Activated naive CD8-positive, alpha-beta T cell (primary cell): ENCODE data around the gene ALKAL2.
"Not testable (repeated sequence)": the region's sequence is repeated elsewhere in the genome, so short reads cannot be mapped to it uniquely, and the experiment has no call there.

Source experiments
- H3K27ac Mint-ChIP-seq: one replicate; pipeline ENCODE4 v1.8.0; 2021; ENCODE audit warnings: mixed read lengths
- H3K27me3 Mint-ChIP-seq: one replicate; pipeline ENCODE4 v1.8.0; 2021; ENCODE audit warnings: mixed read lengths
- H3K36me3 Mint-ChIP-seq: one replicate; pipeline ENCODE4 v1.8.0; 2021; ENCODE audit warnings: mixed read lengths
- H3K4me1 Mint-ChIP-seq: one replicate; pipeline ENCODE4 v1.8.0; 2021; ENCODE audit warnings: low read depth, mixed read lengths
- H3K4me3 Mint-ChIP-seq: one replicate; pipeline ENCODE4 v1.8.0; 2021; ENCODE audit warnings: mild to moderate bottlenecking, mixed read lengths
- H3K9me3 Mint-ChIP-seq: one replicate; pipeline ENCODE4 v1.8.0; 2021; ENCODE audit warnings: low read depth, mixed read lengths

Gene ALKAL2, protein sequence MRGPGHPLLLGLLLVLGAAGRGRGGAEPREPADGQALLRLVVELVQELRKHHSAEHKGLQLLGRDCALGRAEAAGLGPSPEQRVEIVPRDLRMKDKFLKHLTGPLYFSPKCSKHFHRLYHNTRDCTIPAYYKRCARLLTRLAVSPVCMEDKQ

DNA sequence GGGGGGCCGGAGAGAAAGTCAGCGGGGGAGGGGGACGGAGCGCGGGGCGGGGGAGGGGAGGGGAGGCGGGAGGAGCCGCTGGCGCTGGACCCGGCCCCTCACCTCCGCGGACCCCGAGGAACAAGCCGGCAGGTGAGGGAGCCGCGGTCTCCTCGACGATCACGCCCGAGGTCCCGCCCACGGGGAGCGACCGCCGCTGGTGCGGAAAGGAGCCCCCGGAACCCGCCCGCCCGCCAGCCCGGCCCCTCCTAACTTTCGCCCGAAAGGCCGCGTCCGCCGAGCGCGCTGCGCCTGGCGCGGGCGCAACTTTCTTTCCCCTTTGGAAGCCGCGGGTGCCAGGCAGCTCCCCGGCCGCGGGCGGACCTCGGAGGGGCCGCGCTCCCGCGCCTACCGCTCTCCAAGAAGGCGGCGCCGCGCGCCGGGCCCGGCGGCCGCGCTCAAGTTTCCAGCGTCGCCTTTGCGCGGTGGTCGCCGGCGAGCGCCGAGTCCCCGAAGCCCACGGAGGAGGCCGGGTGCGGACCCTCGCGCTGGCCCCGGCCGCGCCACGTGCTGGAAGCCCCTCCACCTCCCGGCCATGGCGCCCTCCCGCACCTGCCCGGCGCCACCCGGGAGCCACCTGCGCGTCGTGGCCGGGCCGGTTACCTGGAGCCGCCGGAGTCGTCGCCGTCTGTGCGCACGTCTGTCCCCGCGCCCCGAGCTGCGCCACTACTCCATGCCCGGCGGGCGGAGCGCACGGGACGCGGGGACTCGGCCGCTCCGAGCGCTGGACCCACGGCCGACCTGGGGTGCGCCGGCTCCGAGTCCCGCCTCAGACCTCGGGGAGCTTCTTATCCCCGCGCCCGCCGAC, at the start of gene ALKAL2:
ALKAL2 (minus strand) TSS at position 181 of the 847 bp plus-strand sequence. CDS start 256 bp downstream, outside the sequence.
- peaks cover 3% of the 10 kb centered on the region for H3K36me3 Mint-ChIP-seq
- peak within 1 kb of the TSS; percentile 62 for H3K4me3 Mint-ChIP-seq
- no peaks in the 10 kb centered on the region for H3K9me3 Mint-ChIP-seq
- H3K4me1 Mint-ChIP-seq: peaks cover 7% of the 10 kb centered on the region
- no peak within 1 kb of the TSS for H3K27ac Mint-ChIP-seq
- H3K27me3 Mint-ChIP-seq: peaks cover 12% of the 10 kb centered on the region

DNA sequence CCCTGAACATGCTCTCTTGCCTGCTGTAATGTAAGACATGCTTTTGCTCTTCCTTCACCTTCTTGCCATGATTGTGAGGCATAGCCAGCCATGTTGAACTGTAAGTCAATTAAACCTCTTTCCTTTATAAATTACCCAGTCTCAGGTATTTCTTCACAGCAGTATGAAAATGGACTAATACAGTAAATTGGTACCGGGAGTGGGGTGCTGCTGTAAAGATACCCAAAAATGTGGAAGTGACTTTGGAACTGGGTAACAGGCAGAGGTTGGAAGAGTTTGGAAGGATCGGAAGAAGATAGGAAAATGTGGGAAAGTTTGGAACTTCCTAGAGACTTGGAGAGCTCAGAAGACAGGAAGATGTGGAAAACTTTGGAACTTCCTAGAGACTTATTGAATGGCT, 49.1 kb upstream of the ALKAL2 start:
- H3K4me1 Mint-ChIP-seq, H3K36me3 Mint-ChIP-seq, H3K27ac Mint-ChIP-seq, H3K4me3 Mint-ChIP-seq, H3K27me3 Mint-ChIP-seq, H3K9me3 Mint-ChIP-seq: not testable (repeated sequence)

DNA sequence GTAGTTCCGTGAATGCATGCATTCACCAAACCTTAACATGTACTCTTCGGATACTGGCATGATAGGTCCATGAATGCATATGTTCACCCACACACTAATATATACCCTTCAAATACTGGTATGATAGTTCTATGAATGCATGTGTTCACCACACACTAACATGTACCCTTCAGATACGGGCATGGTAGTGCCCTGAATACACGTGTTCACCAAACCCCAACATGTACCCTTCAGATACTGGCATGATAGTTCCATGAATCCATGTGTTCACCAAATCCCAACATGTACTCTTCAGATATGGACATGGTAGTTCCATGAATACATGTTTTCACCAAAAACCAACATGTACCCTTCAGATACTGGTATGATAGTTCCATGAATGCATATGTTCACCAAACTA, 48.5 kb upstream of the ALKAL2 start:
- Mint-ChIP-seq H3K27me3 (peaks cover 6% of the 10 kb centered on the region), H3K9me3 (peaks cover 7% of the 10 kb centered on the region), H3K27ac (no peak overlapping the region), H3K4me1 (no peaks in the 10 kb centered on the region), H3K4me3 (no peak overlapping the region), H3K36me3 (peaks cover 7% of the 10 kb centered on the region)

DNA sequence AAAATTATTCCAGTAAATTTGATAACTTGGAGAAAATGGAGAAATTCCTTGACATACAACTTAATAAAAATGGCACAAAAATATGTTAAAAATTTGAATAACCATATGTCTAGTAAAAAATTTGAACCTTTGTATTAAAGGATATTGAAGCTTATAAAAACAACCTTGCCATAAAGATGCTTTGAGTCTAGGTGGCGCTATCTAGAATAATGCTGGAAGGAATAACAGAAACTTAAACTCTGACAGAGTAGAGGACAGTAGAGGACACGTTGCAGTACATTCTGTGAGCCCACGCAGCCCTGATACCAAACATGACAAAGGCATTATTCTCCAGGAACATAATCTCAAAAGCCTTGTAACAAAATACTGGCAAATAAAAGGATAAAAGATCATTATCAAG, 44.7 kb upstream of the ALKAL2 start:
- H3K4me1 Mint-ChIP-seq: no peaks in the 10 kb centered on the region
- no peak overlapping the region for H3K4me3 Mint-ChIP-seq
- peaks cover 23% of the 10 kb centered on the region for H3K27me3 Mint-ChIP-seq
- H3K27ac Mint-ChIP-seq: no peak overlapping the region
- peaks cover 14% of the 10 kb centered on the region for H3K9me3 Mint-ChIP-seq
- peaks cover 9% of the 10 kb centered on the region for H3K36me3 Mint-ChIP-seq

DNA sequence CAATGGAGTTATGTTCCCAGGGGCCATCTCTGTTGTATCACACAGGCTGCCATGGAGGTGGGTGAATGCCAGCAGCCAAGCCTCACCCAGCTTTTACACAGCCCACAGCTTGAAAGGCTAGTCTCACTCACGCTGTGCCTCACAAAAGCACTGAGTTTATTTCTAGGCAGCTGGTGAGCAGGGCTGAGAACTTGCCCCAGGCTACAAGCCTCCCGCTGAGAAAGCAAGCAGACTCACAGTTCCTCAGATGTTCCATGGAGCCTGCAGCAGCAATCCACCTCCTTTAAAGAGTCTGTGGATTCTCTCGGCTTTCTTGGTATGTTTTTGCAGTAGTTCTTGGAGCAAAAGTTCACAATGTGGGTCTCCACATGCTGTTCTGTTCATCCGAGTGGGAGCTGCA, 40.9 kb upstream of the ALKAL2 start:
- peaks cover 7% of the 10 kb centered on the region for H3K9me3 Mint-ChIP-seq
- peaks cover 11% of the 10 kb centered on the region for H3K36me3 Mint-ChIP-seq
- H3K27me3 Mint-ChIP-seq: peaks cover 30% of the 10 kb centered on the region
- H3K27ac Mint-ChIP-seq: no peak overlapping the region
- H3K4me1 Mint-ChIP-seq: no peaks in the 10 kb centered on the region
- H3K4me3 Mint-ChIP-seq: no peak overlapping the region

DNA sequence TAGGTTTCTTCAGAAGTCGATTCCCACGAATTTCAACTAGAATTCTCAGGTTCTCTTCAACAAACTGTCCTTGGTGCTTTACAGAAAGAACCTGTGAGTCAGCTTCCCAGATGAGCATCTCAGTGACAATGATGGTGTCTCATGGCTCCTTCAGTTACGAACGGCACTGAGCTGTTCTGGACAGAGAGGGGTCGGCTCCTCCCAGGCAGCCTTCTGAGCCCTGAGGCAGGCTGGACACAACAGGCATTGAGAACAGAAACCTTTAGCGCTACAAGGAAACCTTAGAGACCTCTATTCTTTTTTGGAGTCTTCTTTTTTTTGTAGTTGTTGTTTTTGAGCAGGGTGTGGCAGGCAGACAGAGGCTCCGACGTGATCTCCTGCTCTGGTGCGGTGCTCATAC, 35.1 kb upstream of the ALKAL2 start:
- Mint-ChIP-seq H3K4me1 (peaks cover 8% of the 10 kb centered on the region), H3K4me3 (no peak overlapping the region), H3K36me3 (peaks cover 9% of the 10 kb centered on the region), H3K9me3 (peaks cover 3% of the 10 kb centered on the region), H3K27ac (no peak overlapping the region), H3K27me3 (peaks cover 9% of the 10 kb centered on the region)

DNA sequence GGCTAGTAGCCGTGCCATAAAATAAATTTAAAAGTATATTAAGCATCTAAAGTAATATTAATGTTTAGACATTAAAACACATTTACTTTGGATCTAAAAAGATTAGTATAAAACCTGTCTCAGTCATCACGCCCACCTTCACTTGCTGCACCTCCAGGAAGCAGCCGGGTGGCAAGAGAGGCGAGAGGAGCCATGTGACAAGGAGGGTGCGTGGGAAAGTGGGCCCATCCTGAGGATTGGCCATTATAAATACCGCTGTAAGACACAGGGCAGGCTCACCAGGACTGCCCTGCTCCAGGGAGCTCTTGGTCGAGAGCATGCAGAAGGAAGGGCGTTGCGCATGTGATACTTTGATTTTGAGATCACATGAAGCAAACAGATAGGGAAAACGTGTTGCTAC, 34.4 kb upstream of the ALKAL2 start:
- no peak overlapping the region for H3K27ac Mint-ChIP-seq
- H3K36me3 Mint-ChIP-seq: peaks cover 5% of the 10 kb centered on the region
- no peaks in the 10 kb centered on the region for H3K9me3 Mint-ChIP-seq
- peaks cover 7% of the 10 kb centered on the region for H3K27me3 Mint-ChIP-seq
- H3K4me1 Mint-ChIP-seq: peaks cover 12% of the 10 kb centered on the region
- no peak overlapping the region for H3K4me3 Mint-ChIP-seq

DNA sequence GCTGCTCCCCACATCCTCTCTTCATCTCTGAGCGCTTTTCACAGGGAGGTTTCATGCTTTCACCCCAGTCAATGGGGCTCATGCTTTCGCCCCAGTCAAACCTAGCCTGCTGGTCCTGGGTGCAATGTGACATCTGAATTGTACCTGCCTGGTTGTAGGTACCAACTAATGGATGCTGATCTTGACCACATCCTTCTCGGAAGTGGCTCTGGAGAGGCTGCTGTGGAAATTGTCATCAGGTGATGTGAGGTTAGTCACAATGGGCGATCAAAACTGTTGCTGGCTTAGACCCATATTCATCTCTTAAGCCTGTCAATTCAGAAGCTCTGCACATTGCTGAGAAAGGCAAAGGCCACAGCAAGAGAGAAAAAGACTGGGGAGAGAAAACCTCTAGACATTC, 32.7 kb upstream of the ALKAL2 start:
- no peak overlapping the region for H3K27ac Mint-ChIP-seq
- H3K4me3 Mint-ChIP-seq: no peak overlapping the region
- H3K27me3 Mint-ChIP-seq: peaks cover 4% of the 10 kb centered on the region
- no peaks in the 10 kb centered on the region for H3K36me3 Mint-ChIP-seq
- no peaks in the 10 kb centered on the region for H3K9me3 Mint-ChIP-seq
- H3K4me1 Mint-ChIP-seq: peaks cover 12% of the 10 kb centered on the region

DNA sequence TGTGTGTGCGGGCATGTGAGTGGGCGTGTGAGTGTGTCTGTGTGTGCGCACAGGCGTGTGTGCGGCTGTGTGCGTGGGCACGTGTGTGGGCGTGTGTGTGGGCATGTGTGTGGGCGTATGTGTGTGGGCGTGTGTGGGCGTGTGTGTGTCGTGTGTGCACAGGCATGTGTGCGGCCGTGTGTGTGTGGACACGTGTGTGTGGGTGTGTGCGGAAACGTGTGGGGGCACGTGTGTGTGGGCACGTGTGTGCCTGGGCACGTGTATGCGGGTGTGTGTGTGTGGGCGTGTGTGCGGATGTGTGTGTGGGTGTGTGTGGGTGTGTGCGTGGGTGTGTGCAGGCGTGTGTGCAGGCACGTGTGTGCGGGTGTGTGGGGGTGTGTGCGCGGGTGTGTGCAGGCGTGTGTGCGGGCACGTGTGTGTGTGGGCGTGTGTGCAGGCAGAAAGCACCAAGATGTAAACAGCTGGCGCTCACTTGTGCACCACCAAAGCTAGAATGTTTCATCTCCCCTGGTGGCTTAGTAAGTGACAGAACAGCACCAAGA, 31.2 kb upstream of the ALKAL2 start:
- H3K4me3 Mint-ChIP-seq: no peak overlapping the region
- peak overlapping the region; percentile 90 for H3K27ac Mint-ChIP-seq
- H3K9me3 Mint-ChIP-seq: no peaks in the 10 kb centered on the region

DNA sequence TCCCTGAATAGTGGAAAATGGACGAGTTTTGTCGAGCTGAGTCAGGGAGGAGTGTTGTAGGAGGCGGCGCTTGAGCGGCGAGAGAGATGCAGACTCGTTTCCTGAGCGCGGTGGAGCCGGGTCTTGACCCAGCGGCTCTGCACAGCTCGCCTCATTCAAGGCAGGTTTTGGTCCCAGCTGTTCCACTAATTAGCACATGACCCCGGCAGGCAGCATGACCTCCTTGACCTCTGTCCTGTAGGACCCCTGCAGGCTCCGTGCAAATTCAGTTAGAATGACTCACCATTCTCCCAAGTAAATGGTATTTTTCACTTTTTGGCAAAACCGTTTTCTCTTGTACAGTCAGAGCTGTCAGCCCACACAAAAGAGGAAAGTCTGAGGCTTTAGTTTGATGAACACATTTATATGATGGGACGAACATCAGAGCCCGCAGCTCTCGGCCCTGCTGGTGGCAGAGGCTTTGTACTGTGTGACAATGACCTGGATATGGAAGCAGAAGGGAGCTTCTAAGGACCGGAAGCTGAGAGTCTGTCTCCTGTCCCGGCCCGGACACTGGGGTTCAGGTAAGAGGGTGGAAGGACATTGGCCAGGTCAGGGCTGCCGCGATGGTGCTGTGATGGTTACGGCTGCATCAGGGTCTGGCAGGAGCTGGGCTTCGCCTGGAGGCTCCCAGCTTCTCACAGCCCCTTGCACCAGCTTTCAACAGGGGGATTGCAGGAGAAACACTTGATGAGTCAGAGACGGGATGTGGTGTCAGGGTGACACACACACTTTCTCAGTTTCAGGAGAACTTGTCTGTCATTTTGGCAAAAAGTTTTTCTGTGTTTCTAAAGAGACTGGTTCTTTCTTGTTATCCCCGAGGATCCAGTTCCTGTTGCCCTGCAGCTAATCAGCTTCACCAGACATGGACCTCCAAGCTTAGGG, 29.9 kb upstream of the ALKAL2 start:
- H3K27ac Mint-ChIP-seq: peak overlapping the region; percentile 72
- no peaks in the 10 kb centered on the region for H3K9me3 Mint-ChIP-seq
- H3K27me3 Mint-ChIP-seq: peaks cover 2% of the 10 kb centered on the region
- H3K4me3 Mint-ChIP-seq: peak overlapping the region; percentile 17
- no peaks in the 10 kb centered on the region for H3K36me3 Mint-ChIP-seq
- H3K4me1 Mint-ChIP-seq: peaks cover 12% of the 10 kb centered on the region

More for the DNA sequence above, 31.2 kb upstream of the ALKAL2 start:
- Mint-ChIP-seq H3K27me3 (peaks cover 3% of the 10 kb centered on the region), H3K4me1 (peaks cover 12% of the 10 kb centered on the region), H3K36me3 (no peaks in the 10 kb centered on the region)

DNA sequence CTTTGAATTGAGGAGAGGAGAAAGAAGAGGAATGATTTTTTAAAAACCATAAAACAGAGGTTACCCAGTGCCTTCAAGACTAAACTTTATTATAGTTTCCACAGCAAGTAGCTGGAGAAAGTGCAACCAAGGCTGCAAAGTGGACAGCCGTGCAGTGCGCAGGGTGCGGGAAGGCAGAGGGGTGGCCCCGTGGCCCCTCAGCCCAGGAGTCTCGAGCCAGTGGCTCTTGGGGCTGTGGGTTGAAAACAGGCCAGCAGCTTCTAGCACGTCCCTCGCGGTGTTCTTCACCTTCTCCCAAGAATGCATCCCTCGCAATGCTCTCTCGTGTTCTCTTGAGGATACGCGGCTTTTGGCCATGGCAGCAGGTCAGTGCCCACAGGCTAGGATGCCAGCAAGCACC, 28.5 kb upstream of the ALKAL2 start:
- H3K27me3 Mint-ChIP-seq: peaks cover 2% of the 10 kb centered on the region
- H3K4me3 Mint-ChIP-seq: no peak overlapping the region
- no peaks in the 10 kb centered on the region for H3K36me3 Mint-ChIP-seq
- no peak overlapping the region for H3K27ac Mint-ChIP-seq
- peaks cover 12% of the 10 kb centered on the region for H3K4me1 Mint-ChIP-seq
- H3K9me3 Mint-ChIP-seq: no peaks in the 10 kb centered on the region

DNA sequence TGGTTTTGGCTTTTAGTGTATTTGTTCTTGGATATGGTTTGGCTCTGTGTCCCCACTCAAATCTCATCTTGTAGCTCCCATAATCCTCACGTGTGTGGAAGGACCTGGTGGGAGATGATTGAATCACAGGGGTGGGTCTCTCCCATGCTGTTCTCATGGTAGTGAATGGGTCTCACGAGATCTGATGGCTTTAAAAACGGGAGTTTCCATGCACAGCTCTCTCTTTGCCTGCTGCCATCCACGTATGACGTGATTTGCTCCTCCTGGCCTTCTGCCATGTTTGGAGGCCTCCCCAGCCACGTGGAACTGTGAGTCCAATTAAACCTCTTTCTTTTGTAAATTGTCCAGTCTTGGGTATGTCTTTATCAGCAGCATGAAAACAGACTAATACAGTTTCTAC, 28.0 kb upstream of the ALKAL2 start:
- H3K9me3 Mint-ChIP-seq, H3K27ac Mint-ChIP-seq, H3K27me3 Mint-ChIP-seq, H3K36me3 Mint-ChIP-seq, H3K4me3 Mint-ChIP-seq: not testable (repeated sequence)
- peaks cover 12% of the 10 kb centered on the region for H3K4me1 Mint-ChIP-seq

DNA sequence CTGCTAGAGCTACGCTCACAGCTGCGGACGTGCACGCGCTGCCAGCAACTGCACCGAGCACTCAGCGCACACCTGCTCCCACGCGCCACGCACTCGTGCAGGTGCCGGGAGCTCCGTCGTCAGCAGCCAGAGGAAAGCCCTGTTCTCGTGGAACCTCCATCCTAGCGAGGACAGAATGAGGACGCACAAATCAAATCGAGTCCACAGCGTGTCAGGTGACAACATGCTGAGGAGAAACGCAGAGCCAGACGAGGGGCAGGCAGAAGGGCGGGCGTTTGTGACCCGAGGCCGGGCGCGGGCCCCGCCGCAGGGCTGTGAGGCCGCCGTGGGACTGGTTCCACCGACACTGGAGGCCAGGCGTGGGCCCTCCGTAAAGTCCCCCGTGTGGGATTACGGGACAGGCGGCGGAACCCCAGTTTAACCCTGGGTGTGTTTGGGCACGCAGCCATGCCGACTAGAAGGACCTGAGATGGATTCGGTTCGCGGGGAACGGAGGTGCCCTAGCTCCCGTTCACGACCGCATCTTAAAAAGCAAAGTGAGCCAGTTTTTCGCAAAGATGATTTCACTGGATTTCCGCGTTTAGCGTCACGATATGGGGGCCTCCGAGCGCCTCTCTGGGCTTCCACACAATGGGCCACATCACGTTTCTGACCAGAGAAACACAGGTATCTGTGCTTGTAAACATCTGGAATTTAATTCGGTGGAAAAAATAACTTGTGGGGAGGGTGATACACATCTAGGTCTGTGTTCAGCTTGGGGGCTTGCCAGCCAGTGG, 26.9 kb upstream of the ALKAL2 start:
- peaks cover 12% of the 10 kb centered on the region for H3K4me1 Mint-ChIP-seq
- H3K36me3 Mint-ChIP-seq: no peaks in the 10 kb centered on the region
- H3K27ac Mint-ChIP-seq: no peak overlapping the region
- H3K4me3 Mint-ChIP-seq: no peak overlapping the region
- H3K27me3 Mint-ChIP-seq: peaks cover 2% of the 10 kb centered on the region
- H3K9me3 Mint-ChIP-seq: no peaks in the 10 kb centered on the region

DNA sequence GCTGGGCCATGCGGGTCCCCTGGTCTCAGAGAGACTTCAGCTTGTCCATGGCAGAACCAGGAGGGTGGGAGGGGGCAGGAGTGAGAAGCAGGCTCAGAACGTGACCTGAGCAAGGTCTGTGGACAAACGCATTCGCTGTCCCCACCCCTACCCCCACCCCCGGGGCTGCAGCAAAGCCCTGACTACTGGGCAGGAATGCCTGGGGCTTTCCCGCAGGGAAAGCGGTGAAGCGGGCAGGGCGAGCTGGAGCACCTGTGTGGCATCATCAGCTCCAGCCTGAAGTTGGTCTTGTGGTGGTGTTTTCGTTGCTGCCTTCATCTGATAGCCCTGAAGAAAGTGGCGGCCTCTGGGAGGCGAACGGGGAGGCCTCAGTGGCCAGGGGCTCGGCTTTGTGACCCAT, 26.1 kb upstream of the ALKAL2 start:
- H3K36me3 Mint-ChIP-seq: no peaks in the 10 kb centered on the region
- H3K27me3 Mint-ChIP-seq: peaks cover 2% of the 10 kb centered on the region

More for the DNA sequence above, 26.1 kb upstream of the ALKAL2 start:
- Mint-ChIP-seq H3K9me3 (no peaks in the 10 kb centered on the region), H3K4me3 (no peak overlapping the region), H3K27ac (no peak overlapping the region), H3K4me1 (peaks cover 12% of the 10 kb centered on the region)
